Measurements from ENCODE around the gene ZNRF1.
A peak's percentile ranks its signal among the peaks of the same experiment; 100 is the strongest.
"Not testable (repeated sequence)": the region's sequence is repeated elsewhere in the genome, so short reads cannot be mapped to it uniquely, and the experiment has no call there.

The ZNRF1 gene

DNA sequence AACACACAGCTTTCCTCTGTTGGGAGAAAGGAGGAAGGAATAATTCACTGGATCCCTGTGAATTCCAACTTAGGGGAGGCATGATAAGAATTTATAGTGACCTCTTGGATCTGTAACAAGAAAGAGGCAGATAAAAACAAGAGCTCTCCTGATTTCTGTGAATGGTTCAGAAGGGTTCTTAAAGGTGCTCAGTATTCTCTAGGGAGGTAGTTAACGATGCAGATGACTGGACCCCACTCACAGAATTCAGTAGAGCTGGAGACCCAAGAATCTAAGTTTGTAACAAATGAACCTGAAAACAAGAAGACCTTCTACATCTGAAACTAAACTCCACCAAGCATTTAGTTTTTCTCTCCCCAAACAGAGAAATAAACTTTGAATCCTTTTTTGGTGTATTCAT lies 8.6 kb downstream of the ZNRF1 start:
- TF ChIP-seq, protein P1, sequence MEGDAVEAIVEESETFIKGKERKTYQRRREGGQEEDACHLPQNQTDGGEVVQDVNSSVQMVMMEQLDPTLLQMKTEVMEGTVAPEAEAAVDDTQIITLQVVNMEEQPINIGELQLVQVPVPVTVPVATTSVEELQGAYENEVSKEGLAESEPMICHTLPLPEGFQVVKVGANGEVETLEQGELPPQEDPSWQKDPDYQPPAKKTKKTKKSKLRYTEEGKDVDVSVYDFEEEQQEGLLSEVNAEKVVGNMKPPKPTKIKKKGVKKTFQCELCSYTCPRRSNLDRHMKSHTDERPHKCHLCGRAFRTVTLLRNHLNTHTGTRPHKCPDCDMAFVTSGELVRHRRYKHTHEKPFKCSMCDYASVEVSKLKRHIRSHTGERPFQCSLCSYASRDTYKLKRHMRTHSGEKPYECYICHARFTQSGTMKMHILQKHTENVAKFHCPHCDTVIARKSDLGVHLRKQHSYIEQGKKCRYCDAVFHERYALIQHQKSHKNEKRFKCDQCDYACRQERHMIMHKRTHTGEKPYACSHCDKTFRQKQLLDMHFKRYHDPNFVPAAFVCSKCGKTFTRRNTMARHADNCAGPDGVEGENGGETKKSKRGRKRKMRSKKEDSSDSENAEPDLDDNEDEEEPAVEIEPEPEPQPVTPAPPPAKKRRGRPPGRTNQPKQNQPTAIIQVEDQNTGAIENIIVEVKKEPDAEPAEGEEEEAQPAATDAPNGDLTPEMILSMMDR (conservative IDR thresholded peaks at IDR 0.05; ENCODE audit: control insufficient read depth, insufficient read depth, low read depth, low read length) = no peak
- H3K4me3 ChIP-seq (ENCODE audit: control insufficient read depth, low read depth, low read length) = no peak overlapping the region
- no peak for DNase-seq (ENCODE audit: low read depth)

DNA sequence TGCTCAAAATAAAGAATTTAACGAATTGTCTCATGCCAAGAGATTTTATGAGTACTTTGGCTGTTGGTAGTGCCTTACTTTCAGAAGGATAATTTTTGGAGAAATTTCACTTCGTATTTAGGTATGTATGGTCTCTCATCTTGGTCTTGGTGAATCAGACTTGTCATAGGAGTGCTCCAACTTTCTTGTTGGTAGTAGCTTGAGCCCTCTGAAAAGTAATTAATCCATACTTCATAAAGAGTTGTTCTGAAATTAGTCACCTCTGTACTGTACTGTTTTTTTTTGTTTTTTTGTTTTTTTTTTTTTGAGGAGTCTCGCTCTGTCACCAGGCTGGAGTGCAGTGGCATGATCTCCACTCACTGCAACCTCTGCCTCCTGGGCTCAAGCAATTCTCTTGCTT lies 11.6 kb downstream of the ZNRF1 start:
- no peak for DNase-seq (ENCODE audit: low read depth)
- no peak overlapping the region for H3K4me3 ChIP-seq (ENCODE audit: control insufficient read depth, low read depth, low read length)
- TF ChIP-seq, protein P1 (conservative IDR thresholded peaks at IDR 0.05; ENCODE audit: control insufficient read depth, insufficient read depth, low read depth, low read length) = no peak

DNA sequence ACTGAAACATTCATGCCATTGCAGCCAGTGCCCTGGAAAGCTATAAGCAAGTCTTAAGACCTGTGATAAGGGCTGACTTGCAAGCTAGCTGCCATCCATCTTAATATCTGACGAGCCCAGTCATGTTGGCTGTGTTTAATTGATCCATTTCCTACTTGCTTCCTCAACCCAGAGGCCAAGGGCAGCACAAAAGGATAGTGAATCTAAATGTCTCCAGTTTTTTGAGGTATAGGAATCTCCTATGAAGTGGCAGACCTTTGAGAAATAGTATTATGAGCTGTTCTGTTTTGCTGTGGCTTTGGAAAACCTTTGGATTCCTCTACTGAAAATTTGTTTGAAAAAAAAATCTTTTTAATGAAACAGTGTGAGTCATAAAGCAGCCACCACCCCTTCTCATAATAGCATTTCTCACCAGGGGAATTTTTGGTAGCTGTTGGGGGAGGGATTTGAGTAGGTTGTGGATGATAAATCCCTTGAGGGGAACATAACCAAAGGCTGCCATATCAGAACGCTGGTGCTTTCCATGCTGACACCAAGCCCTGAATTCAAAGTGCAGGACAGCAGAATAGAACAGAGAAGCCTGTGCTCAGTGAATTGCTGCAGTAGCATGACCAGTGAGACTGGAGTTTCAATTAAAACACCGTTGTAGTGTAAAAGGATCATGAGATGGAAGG lies 12.9 kb downstream of the ZNRF1 start:
- peak; percentile 93 for DNase-seq (ENCODE audit: low read depth)
- H3K4me3 ChIP-seq (ENCODE audit: control insufficient read depth, low read depth, low read length) = no peak overlapping the region
- TF ChIP-seq, protein P1 (conservative IDR thresholded peaks at IDR 0.05; ENCODE audit: control insufficient read depth, insufficient read depth, low read depth, low read length) = no peak

DNA sequence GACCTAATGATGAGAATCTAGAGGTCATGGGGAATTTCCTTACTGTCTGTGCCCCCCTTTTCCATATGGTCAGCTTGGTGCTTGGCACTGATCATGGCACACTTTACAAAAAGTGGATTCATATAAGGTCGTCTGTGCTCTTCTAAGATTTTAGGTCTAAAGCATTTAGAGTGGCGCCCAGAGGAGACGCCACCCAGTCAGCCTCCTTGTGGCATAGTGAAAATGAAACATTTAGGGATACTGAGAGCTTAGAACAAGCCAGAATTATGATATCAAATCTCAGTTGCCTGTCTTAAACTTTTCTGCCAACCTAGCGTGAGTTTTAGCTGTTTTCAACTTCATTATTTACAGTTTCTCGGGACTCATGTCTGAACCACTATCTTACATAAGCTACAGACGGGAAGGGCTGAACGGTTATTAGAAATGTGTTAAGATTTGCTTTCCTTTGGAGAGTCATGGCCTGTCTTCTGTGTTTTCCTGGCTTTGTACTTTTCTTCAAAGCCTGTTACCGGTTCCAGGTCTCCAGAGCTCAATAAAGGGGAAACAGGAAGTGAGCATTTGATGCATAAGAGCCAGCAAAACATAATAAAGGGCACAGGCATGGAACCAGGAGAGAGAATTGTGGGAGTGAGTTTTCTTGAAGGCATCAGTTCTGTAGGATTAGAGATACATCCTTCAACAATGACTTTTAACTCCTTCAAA lies 13.7 kb downstream of the ZNRF1 start:
- TF ChIP-seq, protein P1 (conservative IDR thresholded peaks at IDR 0.05; ENCODE audit: control insufficient read depth, insufficient read depth, low read depth, low read length) = no peak
- H3K4me3 ChIP-seq (ENCODE audit: control insufficient read depth, low read depth, low read length) = no peak overlapping the region
- peak; percentile 20 for DNase-seq (ENCODE audit: low read depth)

DNA sequence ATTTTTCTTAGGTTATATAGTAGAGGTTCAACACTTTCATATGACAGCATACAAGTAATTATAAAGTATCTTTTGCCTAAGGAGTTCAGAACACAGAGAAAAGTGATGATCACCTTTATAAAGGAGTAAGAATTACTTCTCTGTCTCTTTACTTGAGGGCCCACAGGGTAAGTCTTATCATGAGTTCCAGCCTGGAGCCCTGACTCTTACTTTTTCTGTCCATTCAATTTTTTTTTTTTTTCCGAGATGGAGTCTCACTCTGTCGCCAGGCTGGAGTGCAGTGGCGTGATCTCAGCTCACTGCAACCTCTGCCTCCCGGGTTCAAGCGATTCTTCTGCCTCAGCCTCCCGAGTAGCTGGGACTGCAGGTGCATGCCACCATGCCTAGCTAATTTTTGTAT lies 14.3 kb downstream of the ZNRF1 start:
- DNase-seq (ENCODE audit: low read depth); H3K4me3 ChIP-seq (ENCODE audit: control insufficient read depth, low read depth, low read length): not testable (repeated sequence)

- no peak overlapping the region for H3K4me3 ChIP-seq (ENCODE audit: control insufficient read depth, low read depth, low read length)
- TF ChIP-seq, protein P1 (conservative IDR thresholded peaks at IDR 0.05; ENCODE audit: control insufficient read depth, insufficient read depth, low read depth, low read length) = no peak
- no peak for DNase-seq (ENCODE audit: low read depth)
Measured at GRCh38 chr16:75014318-75014717, 15.5 kb downstream of the ZNRF1 start.

- not testable (repeated sequence) for DNase-seq (ENCODE audit: low read depth)
Measured at GRCh38 chr16:75016451-75017081, 17.7 kb downstream of the ZNRF1 start.

More at GRCh38 chr16:75016451-75017081, 17.7 kb downstream of the ZNRF1 start:
- not testable (repeated sequence) for H3K4me3 ChIP-seq (ENCODE audit: control insufficient read depth, low read depth, low read length)
